K562 (cell line): ENCODE results near the gene SYT8. TPM values are rescaled to one million over a fixed set of nuclear protein-coding genes. Genes with fewer than 3 reads are reported as not detected.
A peak's percentile ranks its signal among the peaks of the same experiment; 100 is the strongest.

Experiments used
- DNMT1 ChIP-seq: fragments of 450-650 bp; IDR thresholded peaks from 2 replicates; pipeline ENCODE4 v1.6.1; 2016; ENCODE audit warnings: antibody characterized with exemption, mild to moderate bottlenecking
- FOXA1 ChIP-seq: fragments of 450-650 bp; IDR thresholded peaks from 2 replicates; pipeline ENCODE4 v1.6.1; 2016; ENCODE audit warnings: mild to moderate bottlenecking, borderline replicate concordance
- RB1 ChIP-seq: fragments of 450-650 bp; IDR thresholded peaks from 2 replicates; pipeline ENCODE4 v1.6.1; 2017; ENCODE audit warnings: low read depth, mild to moderate bottlenecking
- RBFOX2 ChIP-seq: fragments of 200-400 bp; formaldehyde crosslinking; IDR thresholded peaks from 2 replicates; pipeline ENCODE4 v1.6.1; 2017; ENCODE audit warnings: low read depth, mild to moderate bottlenecking, low read length, moderate library complexity
- SMAD4 ChIP-seq: fragments of 250-450 bp; sonication (Bioruptor Pico); conservative IDR thresholded peaks from 2 replicates; pipeline ENCODE4 v1.8.0; 2021; ENCODE audit warnings: inconsistent platforms, mild to moderate bottlenecking, moderate library complexity
- SRF ChIP-seq, 2 experiments: fragments of 250-450, 450-650 bp in 1 of 2; sonication (Bioruptor Pico) in 1 of 2; sonication (generic) in 1 of 2; formaldehyde crosslinking; IDR thresholded peaks; 2 replicates each; pipeline versions ENCODE4 v1.5.0 to v1.5.1; 2020 to 2022; ENCODE audit warnings: mild to moderate bottlenecking in 1 of 2, missing genetic modification reagents in 1 of 2
- ZNF133 ChIP-seq: fragments of 250-450 bp; sonication (Bioruptor Pico); IDR thresholded peaks from 2 replicates; pipeline ENCODE4 v1.4.0; 2020; ENCODE audit warnings: mild to moderate bottlenecking
- ZNF696 ChIP-seq: fragments of 250-450 bp; sonication (Bioruptor Pico); conservative IDR thresholded peaks from 2 replicates; pipeline ENCODE4 v1.4.0; 2020; ENCODE audit warnings: mild to moderate bottlenecking, moderate library complexity
- ZNF766 ChIP-seq: fragments of 200-800 bp; sonication (Bioruptor generic); conservative IDR thresholded peaks from 2 replicates; pipeline ENCODE4 v1.6.1; 2016; ENCODE audit warnings: missing genetic modification characterization, missing compliant biosample characterization
- polyA plus RNA-seq, 8 experiments: library from polyadenylated mRNA; depleted of rRNA in 4 of 8; stranded (reverse) in 5 of 8; unstranded in 3 of 8; fragments of >200 nt; fragmentation: Nextera tagmentation in 2 of 8; fragmentation: Illumina TruSeq in 1 of 8; extraction: Ambion mirVana in 2 of 8; extraction: Trizol in 1 of 8; gene quantifications; 2 replicates each; pipeline versions ENCODE4 v1.2.1 to v1.2.3, GENCODE V29; 2011 to 2014; ENCODE audit warnings: inconsistent platforms in 1 of 8, missing spikeins in 1 of 8
- total RNA-seq, 7 experiments: library from RNA; depleted of rRNA in 6 of 7; stranded (reverse); fragments of >200 nt in 6 of 7; fragmentation: Illumina TruSeq in 2 of 7; extraction: Trizol in 2 of 7; gene quantifications; 2 replicates each; pipeline versions ENCODE4 v1.2.1 to v1.2.3, GENCODE V29; 2011 to 2021; ENCODE audit warnings: low replicate concordance in 1 of 7
- TF ChIP-seq, protein P1 (sequence below): fragments of 450-650 bp; IDR thresholded peaks from 2 replicates; pipeline ENCODE4 v1.6.1; 2017; ENCODE audit warnings: antibody characterized with exemption
- TF ChIP-seq, protein P2 (sequence below): fragments of 200-800 bp; sonication (Bioruptor generic); IDR thresholded peaks from 2 replicates; pipeline ENCODE4 v1.6.1; 2017; ENCODE audit warnings: missing genetic modification characterization, missing compliant biosample characterization
- TF ChIP-seq, protein P3 (sequence below), 2 experiments: fragments of 450-650 bp; formaldehyde crosslinking in 1 of 2; IDR thresholded peaks; 2 replicates each; pipeline versions ENCODE4 v1.4.0 to v1.6.1; 2014 to 2020; ENCODE audit warnings: mild to moderate bottlenecking in 2 of 2, borderline replicate concordance in 1 of 2, low read depth in 1 of 2
- TF ChIP-seq, protein P4 (sequence below): fragments of 450-650 bp; IDR thresholded peaks from 2 replicates; pipeline ENCODE4 v1.6.1; 2016; ENCODE audit warnings: borderline replicate concordance

Gene SYT8
- total and polyA plus RNA-seq, 9 of the 15 experiments (the other 6 are each of a cell fraction or from before 2014, with no cell fraction given): not detected

DNA sequence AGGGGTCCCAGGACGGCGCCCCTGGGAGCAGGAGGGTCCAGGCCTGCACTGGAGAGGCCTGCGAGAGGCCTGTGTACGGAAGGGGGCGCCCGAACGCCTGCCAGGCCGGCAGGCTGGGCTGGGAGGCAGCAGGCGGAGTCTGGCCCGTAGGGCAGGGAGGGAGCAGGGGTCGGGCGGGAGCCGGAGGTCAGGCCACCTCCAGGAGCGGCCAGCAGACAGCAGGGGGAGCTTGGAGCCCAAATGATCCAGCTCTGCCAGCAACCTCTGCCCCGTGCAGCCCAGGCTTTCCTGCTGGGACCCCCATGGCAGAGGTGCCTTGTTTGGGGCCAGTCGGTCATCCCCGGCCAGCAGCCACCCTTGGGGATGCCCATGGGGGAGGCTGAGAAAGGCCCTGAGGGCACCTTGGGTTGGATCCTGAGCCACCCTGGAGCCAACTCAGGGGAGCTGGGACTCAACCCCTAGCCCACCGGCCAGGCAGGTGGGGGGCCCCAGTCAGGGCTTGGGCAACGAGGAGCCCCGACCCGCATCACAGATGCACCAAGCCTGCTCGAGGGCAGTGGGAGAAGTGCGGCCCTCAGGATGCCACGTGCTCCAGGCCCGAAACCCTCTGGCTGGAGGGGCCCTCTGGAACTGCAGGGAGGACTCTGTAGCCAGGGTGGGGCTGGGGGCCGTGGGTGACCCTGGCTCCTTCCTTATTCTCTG lies 9.6 kb upstream of the SYT8 start (continued):
- TF ChIP-seq, protein P1, sequence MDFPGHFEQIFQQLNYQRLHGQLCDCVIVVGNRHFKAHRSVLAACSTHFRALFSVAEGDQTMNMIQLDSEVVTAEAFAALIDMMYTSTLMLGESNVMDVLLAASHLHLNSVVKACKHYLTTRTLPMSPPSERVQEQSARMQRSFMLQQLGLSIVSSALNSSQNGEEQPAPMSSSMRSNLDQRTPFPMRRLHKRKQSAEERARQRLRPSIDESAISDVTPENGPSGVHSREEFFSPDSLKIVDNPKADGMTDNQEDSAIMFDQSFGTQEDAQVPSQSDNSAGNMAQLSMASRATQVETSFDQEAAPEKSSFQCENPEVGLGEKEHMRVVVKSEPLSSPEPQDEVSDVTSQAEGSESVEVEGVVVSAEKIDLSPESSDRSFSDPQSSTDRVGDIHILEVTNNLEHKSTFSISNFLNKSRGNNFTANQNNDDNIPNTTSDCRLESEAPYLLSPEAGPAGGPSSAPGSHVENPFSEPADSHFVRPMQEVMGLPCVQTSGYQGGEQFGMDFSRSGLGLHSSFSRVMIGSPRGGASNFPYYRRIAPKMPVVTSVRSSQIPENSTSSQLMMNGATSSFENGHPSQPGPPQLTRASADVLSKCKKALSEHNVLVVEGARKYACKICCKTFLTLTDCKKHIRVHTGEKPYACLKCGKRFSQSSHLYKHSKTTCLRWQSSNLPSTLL: no peak
- TF ChIP-seq SMAD4 (CRISPR knock-in tag): no peak
- TF ChIP-seq SRF (CRISPR knock-in tag; IDR thresholded peaks at IDR 0.05): peak in 1 of 2 experiments; percentile 83; a peak in 1 of 4 replicates
- TF ChIP-seq, protein P2, sequence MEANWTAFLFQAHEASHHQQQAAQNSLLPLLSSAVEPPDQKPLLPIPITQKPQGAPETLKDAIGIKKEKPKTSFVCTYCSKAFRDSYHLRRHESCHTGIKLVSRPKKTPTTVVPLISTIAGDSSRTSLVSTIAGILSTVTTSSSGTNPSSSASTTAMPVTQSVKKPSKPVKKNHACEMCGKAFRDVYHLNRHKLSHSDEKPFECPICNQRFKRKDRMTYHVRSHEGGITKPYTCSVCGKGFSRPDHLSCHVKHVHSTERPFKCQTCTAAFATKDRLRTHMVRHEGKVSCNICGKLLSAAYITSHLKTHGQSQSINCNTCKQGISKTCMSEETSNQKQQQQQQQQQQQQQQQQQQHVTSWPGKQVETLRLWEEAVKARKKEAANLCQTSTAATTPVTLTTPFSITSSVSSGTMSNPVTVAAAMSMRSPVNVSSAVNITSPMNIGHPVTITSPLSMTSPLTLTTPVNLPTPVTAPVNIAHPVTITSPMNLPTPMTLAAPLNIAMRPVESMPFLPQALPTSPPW (CRISPR knock-in tag): peak; percentile 44; the same call in 1 of the 2 replicates
- no peak for TF ChIP-seq ZNF696 (CRISPR knock-in tag)
- no peak for TF ChIP-seq FOXA1
- TF ChIP-seq ZNF133 (CRISPR knock-in tag): no peak
- TF ChIP-seq RBFOX2: no peak
- TF ChIP-seq, protein P3, sequence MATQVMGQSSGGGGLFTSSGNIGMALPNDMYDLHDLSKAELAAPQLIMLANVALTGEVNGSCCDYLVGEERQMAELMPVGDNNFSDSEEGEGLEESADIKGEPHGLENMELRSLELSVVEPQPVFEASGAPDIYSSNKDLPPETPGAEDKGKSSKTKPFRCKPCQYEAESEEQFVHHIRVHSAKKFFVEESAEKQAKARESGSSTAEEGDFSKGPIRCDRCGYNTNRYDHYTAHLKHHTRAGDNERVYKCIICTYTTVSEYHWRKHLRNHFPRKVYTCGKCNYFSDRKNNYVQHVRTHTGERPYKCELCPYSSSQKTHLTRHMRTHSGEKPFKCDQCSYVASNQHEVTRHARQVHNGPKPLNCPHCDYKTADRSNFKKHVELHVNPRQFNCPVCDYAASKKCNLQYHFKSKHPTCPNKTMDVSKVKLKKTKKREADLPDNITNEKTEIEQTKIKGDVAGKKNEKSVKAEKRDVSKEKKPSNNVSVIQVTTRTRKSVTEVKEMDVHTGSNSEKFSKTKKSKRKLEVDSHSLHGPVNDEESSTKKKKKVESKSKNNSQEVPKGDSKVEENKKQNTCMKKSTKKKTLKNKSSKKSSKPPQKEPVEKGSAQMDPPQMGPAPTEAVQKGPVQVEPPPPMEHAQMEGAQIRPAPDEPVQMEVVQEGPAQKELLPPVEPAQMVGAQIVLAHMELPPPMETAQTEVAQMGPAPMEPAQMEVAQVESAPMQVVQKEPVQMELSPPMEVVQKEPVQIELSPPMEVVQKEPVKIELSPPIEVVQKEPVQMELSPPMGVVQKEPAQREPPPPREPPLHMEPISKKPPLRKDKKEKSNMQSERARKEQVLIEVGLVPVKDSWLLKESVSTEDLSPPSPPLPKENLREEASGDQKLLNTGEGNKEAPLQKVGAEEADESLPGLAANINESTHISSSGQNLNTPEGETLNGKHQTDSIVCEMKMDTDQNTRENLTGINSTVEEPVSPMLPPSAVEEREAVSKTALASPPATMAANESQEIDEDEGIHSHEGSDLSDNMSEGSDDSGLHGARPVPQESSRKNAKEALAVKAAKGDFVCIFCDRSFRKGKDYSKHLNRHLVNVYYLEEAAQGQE (IDR thresholded peaks at IDR 0.05; ENCODE audit: borderline replicate concordance): peak; percentile 42; the same call in 1 of the 2 replicates
- TF ChIP-seq, protein P3 (CRISPR knock-in tag; IDR thresholded peaks at IDR 0.05; ENCODE audit: low read depth): no peak
- TF ChIP-seq RB1: peak; percentile 83; the same call in 1 of the 2 replicates
- TF ChIP-seq, protein P4, sequence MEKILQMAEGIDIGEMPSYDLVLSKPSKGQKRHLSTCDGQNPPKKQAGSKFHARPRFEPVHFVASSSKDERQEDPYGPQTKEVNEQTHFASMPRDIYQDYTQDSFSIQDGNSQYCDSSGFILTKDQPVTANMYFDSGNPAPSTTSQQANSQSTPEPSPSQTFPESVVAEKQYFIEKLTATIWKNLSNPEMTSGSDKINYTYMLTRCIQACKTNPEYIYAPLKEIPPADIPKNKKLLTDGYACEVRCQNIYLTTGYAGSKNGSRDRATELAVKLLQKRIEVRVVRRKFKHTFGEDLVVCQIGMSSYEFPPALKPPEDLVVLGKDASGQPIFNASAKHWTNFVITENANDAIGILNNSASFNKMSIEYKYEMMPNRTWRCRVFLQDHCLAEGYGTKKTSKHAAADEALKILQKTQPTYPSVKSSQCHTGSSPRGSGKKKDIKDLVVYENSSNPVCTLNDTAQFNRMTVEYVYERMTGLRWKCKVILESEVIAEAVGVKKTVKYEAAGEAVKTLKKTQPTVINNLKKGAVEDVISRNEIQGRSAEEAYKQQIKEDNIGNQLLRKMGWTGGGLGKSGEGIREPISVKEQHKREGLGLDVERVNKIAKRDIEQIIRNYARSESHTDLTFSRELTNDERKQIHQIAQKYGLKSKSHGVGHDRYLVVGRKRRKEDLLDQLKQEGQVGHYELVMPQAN: no peak
- TF ChIP-seq DNMT1: no peak
- TF ChIP-seq ZNF766 (CRISPR knock-in tag): no peak
